Stimulated activated naive CD4-positive, alpha-beta T cell (primary cell): ENCODE results near the gene OLIG1.

ENCODE experiments used
- DNase-seq, 6 experiments: peaks; one replicate each; lab custom pipeline; 2025; lab: John Stamatoyannopoulos, UW

The OLIG1 gene

DNA sequence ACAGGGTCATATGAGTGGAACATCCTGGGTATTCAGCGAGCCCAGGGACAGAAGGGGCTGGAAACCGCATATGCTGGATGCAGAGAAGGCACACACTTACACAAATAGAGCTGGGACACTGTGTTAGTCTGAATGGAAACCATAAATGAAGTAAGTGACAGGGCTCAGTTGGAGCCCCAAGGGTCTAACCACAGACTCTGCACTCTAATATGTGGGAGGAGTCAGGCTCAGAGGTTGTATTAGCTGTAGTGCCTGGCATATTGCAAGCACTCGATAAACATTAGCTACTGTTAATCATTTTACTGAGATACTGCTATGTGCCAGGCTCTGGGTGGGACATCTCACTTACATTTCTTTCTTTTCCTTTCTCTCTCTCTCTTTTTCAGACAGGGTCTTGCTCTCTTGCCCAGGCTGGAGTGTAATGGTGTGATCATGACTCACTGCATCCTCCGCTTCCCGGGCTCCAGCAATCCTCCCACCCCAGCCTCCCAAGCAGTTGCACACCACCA, 6.5 kb upstream of the OLIG1 start:
- no peak for DNase-seq

GRCh38 chr21:33063907-33064622, 5.9 kb upstream of the OLIG1 start:
- no peak for DNase-seq

DNA sequence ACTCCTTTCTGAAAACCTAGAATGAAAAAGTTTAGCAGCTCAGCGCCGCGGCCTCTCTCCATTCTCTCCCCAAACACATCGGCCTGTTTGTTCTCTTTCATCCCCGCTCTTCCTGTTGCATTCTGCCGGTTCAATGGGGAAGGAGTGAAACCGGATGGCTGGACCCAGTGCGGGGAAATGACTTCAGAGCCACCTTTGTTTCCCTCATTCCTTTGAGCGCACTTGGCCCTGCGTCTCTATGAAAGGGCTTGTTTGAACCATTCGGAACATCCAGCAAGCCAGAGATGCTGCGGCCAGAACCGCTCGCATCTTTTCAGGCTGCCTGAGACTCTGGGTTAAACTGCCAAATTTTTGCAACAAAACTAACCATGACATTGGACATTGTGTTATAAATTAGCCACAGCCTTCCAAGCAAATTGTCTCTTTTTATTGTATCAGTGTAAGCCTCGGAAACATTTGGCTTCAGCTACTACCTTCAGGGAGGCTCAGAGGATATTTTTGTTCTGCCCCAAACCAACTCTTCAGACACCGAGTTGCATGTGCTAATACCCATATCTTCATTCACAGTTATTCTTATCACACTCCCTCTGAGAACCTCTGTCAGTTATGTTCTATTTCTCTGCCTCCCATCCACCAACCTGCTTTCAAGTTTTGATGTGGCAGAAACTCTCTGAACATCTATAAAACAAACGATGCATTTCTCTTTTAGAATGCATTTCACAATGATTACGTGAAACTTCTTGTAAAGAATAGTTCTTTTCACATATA, 5.1 kb upstream of the OLIG1 start:
- DNase-seq, result no peak

DNA sequence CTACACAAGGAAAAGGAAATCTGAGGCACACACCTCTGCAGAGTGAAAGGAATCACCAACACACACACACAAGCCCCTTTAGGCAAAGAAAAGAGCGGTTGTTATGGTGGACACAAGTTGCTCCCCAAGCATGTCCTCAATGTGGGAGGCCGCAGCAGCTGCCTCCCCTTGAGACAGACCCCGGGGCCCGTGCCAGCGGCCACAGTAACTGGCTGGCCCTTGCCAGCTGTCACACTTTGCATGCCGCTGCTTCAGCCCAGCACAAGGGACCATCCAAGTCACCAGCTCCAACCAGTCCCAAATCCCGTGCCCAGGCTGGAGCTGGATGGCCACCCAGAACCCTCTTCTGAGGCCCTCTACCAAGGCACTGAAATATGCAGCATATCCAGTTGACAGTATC, 2.9 kb upstream of the OLIG1 start:
- no peak for DNase-seq

GRCh38 chr21:33067457-33067856, 2.5 kb upstream of the OLIG1 start:
- DNase-seq, result no peak

- no peak for DNase-seq
Measured at GRCh38 chr21:33069243-33069642, 698 bp upstream of the OLIG1 start.

DNA sequence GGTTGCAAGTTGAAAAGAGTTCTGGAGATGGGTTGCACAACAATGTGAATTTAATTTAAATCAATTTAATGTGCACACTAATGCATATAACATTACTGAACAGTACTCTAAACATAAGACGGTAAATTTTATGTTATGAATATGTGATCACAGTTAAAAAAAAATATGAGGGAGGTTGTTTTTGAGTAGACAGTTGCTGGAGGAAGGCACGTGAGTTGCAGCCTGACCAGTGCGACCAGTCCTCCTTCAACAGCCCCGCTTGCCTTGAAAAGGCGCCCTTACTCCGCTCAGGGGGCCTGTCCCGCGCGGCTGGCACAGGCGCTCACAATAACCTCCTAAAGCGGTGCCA, 322 bp upstream of the OLIG1 start:
- no peak for DNase-seq

- DNase-seq, result no peak
Measured at GRCh38 chr21:33070744-33070997, 730 bp downstream of the OLIG1 start.

DNA sequence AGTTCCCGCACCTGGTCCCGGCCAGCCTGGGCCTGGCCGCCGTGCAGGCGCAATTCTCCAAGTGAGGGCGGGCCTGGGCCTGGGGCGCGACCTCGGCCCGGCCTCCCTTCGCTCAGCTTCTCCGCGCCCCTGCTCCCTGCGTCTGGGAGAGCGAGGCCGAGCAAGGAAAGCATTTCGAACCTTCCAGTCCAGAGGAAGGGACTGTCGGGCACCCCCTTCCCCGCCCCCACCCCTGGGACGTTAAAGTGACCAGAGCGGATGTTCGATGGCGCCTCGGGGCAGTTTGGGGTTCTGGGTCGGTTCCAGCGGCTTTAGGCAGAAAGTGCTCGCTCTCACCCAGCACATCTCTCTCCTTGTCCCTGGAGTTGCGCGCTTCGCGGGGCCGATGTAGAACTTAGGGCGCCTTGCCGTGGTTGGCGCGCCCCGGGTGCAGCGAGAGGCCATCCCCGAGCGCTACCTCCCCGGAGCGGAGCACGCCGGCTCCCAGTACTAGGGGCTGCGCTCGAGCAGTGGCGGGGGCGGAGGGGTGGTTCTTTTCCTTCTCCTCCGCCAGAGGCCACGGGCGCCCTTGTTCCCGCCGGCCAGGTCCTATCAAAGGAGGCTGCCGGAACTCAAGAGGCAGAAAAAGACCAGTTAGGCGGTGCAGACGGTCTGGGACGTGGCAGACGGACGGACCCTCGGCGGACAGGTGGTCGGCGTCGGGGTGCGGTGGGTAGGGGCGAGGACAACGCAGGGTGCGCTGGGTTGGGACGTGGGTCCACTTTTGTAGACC, 1.2 kb downstream of the OLIG1 start:
- peak in 1 of 6 experiments; percentile 23 for DNase-seq

GRCh38 chr21:33071770-33072306, 1.9 kb downstream of the OLIG1 start:
- DNase-seq, result no peak

- no peak for DNase-seq
Measured at GRCh38 chr21:33073636-33074035, 3.7 kb downstream of the OLIG1 start.

DNA sequence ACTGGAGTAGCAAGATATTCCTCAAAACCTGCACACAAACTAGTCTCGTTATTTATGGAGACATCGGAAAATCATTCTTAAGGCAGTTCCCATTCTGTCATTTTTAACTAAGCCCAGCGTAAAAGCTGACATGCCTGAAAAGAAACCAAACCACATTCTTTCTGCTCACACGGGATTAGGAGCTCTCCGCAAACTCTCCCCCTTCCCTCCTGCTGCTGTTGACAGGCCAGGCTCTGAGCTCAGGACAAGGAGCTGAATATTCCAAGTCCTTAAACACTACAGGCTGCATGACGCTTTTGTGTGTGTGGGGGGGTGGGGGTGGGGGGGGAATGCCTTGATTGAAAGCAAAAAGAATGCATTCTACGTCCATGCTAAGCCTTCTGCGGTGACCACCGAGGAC, 5.2 kb downstream of the OLIG1 start:
- no peak for DNase-seq

DNA sequence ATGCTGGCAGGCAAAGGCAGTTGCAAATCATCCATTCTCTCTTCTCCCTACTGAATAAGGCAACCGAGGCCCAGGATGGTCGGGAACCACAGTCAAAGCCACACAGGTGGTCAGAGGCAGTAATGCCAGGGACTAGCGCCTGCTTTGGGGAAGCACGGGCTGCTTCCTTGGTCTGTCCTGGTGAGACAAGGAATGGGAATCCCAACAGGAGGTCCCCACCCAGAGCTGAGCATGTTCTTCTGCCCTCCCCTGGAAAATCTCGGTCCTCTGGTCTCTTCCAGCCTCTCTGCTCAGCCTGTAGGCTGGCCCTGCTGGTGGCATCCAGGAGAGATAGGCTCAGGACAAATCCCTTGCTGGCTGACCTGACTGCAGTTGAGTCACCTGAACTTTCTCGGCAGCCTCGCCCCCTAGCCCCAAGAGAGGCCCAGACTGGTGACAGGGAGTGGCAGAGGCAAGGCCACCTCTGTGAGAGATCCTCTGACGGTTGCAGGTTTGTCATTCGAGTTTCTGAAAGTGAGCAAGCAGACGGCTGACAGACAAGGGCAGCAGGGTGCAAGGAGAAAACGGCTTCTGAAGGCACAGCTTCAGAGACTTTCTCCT, 5.8 kb downstream of the OLIG1 start:
- no peak for DNase-seq

DNA sequence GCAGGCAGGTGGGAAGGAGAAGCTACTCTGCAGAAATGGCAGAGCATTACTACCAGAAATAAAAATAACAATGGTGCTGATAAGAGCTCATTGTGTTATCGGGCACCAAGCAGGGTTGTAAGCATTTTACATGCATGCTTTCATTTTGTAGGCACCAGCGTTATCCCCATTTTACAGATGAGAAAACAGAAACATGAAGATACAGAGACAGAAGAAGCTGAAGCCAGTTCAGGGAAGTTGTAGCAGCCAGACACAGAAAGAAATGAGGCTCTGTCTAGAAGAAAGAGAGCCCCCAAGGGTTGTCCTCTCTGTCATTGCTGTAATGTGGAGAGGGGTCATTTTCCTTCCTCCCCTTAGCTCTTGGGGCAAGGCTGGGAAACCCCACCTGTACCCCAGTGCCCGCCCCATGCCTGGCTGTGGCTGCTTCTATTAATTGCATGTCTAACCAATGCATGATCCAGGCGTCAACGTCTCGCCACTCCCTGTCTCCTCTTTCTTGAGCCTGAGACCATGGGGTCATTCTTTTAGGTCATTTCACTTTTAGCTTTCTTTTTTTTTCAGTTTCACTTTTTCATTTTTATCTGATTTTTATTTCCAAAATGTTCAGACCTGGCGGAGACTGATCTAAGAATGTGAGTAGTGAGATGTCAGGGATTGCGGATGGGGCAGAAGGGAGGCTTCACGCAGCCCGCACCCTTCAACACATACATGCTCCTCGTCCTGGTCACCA, 6.8 kb downstream of the OLIG1 start:
- no peak for DNase-seq

DNA sequence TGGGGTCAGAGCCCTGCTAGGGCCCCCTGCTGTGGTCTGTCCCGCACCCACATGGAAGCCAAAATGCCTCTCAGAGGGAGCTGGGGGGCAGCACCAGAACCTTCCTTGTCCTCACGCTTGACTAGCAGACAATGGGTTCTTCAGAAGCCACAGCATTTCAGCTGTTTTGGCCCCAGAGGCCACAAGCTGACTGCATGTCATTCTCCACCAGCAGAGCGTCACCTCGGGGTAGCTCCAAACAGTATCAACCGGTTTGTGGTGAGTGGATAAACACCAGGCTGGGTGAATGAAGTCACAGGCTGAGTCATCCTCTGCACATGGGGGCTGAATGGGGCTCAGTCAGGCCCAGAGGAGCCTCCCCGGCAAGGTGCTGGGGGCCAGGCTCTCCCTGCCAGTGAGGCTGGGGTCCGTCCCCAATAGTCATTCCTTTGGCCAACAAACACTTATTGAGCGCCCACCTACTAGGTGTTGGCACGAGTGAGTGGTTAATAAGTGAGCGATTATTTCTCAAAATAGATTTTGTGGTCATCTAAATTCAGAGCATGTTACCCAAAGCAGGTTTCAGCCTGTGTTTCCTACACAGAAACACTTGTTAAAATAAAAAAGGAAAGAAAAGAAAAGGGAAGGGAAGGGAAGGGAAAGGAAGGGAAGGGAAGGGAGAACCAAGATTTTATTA, 9.1 kb downstream of the OLIG1 start:
- no peak for DNase-seq

DNA sequence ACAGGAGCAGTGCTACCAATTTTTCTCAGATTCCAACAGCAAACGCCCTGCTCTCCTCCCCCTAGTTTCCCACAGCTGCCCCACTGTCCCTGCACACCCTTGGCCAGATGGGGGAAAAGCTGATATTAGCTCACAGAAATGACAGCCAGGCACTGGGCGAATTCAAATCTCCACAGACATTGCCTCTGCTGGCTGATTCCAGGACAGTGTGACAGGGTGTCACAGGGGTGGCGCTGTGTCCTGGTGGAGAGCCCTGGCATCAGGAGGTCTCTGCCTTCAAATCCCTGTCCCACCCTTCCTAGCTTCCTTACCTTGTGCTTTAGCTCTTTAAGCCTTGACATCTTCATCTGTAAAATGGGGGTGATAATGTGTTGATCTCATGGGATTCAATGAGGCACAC, 10.4 kb downstream of the OLIG1 start:
- no peak for DNase-seq

DNA sequence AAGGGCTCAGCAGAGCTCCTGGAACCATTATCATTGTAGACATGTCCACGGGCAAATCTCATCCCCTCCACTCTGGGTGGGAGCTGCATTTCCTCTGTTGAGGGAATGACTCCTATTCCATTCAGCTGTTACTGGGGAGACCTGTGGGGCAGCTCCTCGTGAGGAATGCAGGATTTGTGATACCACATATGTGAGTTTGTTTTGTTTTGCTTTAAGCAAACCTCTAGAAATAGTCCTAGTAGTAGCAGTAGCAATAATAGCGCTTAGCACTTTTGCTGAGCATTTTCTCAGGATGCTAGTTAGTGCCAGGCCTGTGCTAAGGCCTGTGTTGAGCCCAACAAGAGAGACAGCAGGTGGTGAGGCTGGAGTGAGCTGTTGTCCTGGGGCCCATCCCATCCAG, 10.8 kb downstream of the OLIG1 start:
- no peak for DNase-seq

GRCh38 chr21:33088384-33088783, 18.4 kb downstream of the OLIG1 start:
- no peak for DNase-seq

DNA sequence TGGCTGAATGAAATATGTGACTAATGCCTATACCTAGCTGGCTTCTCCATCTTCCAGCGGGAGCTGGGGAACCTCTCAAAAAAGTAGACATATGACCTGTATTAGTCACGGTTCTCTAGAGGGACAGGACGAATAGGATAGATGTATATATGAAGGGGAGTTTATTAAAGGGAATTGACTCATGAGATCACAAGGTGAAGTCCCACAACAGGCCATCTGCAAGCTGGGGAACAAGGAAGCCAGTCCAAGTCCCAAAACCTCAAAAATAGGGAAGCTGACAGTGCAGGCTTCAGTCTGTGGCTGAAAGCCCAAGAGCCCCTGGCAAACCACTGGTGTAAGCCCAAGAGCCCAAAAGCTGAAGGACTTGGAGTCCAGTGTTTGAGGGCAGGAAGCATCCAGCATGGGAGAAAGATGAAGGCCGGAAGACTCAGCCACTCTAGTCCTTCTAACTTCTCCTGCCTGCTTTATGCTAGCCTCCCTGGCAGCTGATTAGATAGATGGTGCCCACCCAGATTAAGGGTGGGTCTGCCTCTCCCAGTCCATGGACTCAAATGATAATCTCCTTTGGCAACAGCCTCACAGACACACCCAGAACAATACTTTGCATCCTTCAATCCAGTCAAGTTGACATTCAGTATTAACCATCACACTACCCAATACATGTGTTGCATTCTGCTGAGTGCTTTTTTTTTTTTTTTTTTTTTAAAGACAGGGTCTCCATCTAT, 19.6 kb downstream of the OLIG1 start:
- no peak for DNase-seq

- DNase-seq, result no peak
Measured at GRCh38 chr21:33096426-33096825, 26.5 kb downstream of the OLIG1 start.
